Measurements from ENCODE around the gene CNTNAP2.
A peak's percentile ranks its signal among the peaks of the same experiment; 100 is the strongest.

Gene CNTNAP2

DNA sequence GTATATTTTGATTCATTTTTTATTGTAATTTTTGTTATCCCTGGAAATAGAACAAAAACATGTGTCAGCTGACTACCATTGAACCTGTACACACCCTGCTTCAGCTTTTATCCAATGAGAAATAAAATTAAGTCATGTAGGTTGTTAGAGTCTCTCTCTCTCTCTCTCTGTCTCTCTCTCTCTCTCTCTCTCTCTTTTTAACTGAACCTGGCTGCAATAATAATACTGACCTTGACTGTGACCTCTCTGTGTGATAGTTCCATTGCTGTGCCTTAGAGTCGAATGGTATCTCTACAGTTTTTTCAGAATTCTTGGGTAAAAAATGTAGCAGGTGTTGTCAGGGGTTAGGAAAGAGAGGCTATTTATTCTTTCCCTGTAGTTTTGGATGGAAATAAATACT, 637.8 kb downstream of the CNTNAP2 start:
- no peak for TF ChIP-seq JUND (IDR thresholded peaks at IDR 0.05; ENCODE audit: low read depth)
- DNase-seq (ENCODE audit: low read depth in 1 of 2, low spot score in 1 of 2), result no peak
- in situ Hi-C loops (cut with HindIII; ENCODE audit: low pct_unique_long_range_greater_than_20kb, low sequenced_read_pairs), result no loop called here

DNA sequence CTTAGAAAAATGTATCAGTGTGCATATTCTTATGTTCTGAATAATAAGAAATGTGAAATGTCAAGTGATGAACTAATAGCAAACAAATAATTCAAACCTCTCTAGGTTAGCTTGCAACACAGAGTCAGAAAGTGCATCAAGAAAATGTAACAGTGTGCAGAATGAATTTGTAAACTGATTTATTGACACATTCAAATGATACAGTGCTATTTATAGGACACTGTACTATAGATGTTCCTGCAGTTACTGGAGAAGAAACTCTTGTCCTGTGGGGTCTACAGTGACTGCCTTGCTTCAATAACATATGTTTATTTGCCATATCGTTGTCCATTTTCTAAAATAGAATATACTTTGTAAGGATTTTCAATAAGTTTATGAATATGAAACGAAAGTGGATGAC, 639.0 kb downstream of the CNTNAP2 start:
- in situ Hi-C loops (cut with HindIII; ENCODE audit: low pct_unique_long_range_greater_than_20kb, low sequenced_read_pairs), result no loop called here
- no peak for DNase-seq (ENCODE audit: low read depth in 1 of 2, low spot score in 1 of 2)
- no peak for TF ChIP-seq JUND (IDR thresholded peaks at IDR 0.05; ENCODE audit: low read depth)

DNA sequence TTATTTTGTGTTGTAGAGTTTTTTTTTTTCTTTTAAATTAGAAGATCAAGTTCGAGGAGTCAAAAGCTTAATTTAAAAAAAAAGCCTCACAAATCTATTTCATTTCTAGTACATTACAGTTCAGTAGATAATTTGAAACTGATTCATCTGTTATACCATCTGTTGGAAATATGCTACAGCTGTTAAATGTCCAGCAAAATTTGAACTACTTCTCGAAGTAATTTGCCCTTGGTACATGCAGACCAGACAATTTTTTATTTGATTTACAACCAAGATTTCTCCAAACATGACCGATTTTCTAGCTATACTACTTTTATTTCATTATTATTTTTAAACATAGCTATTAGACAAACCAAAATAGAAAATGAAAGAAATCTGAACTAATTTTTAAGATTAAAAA, 647.9 kb downstream of the CNTNAP2 start:
- no peak for TF ChIP-seq JUND (IDR thresholded peaks at IDR 0.05; ENCODE audit: low read depth)
- no peak for DNase-seq (ENCODE audit: low read depth in 1 of 2, low spot score in 1 of 2)
- in situ Hi-C loops (cut with HindIII; ENCODE audit: low pct_unique_long_range_greater_than_20kb, low sequenced_read_pairs), result no loop called here

DNA sequence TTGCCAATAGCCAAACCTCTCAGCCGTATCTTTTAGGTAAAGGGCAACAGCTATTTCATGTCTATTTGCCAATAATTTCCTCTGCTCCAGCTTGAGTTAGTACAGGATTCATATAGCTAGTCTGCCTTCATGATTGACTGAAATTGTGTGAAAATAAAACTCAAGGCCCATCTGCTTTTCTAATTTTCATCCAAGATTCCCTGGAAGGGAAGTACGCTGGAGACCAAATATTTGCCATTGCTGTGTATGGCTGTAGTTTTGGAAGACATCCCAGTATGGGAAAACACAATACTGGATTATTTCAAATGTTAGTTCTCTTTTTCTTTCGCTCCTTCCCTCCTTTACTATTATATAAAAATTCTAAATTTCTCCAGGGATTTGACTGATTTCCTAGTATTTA, 652.4 kb downstream of the CNTNAP2 start:
- in situ Hi-C loops (cut with HindIII; ENCODE audit: low pct_unique_long_range_greater_than_20kb, low sequenced_read_pairs), result no loop called here
- DNase-seq (ENCODE audit: low read depth in 1 of 2, low spot score in 1 of 2), result no peak
- no peak for TF ChIP-seq JUND (IDR thresholded peaks at IDR 0.05; ENCODE audit: low read depth)

DNA sequence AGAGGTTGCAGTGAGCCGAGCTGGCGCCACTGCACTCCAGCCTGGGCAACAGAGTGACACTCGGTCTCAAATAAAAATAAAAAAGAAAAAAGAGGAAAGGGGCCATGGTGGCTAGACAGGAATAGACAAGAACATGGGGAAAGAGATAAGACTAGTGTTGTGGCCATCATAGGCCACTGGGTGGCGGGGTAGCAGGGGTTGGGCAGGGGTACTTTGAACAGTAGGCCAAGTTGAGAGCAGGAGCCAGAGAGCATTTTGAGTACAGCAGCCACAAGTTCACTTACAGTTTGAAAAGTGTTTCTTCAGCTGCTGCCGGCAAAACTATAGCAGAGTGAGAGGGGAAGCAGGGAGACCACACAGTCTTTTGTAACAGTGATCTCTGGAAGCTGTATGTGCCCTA, 656.0 kb downstream of the CNTNAP2 start:
- DNase-seq (ENCODE audit: low read depth in 1 of 2, low spot score in 1 of 2), result peak in 1 of 2 experiments; percentile 28
- TF ChIP-seq JUND (IDR thresholded peaks at IDR 0.05; ENCODE audit: low read depth), result no peak
- in situ Hi-C loops (cut with HindIII; ENCODE audit: low pct_unique_long_range_greater_than_20kb, low sequenced_read_pairs), result no loop called here

DNA sequence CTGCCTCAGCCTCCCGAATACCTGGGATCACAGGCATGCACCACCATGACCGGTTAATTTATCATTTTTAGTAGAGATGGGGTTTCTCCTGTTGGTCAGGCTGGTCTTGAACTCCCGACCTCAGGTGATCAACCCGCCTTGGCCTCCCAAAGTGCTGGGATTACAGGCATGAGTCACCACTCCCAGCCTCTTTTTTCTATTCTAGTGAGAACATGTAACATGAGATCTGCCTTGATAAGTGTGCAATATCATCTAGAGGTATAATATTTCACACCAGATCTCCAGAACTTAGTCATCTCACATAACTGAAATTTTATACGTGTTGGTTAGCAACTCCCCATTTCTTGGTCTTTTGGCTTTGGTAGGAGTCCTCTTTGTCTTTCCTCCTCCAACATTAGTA, 656.9 kb downstream of the CNTNAP2 start:
- DNase-seq (ENCODE audit: low read depth in 1 of 2, low spot score in 1 of 2), result no peak
- in situ Hi-C loops (cut with HindIII; ENCODE audit: low pct_unique_long_range_greater_than_20kb, low sequenced_read_pairs), result no loop called here
- no peak for TF ChIP-seq JUND (IDR thresholded peaks at IDR 0.05; ENCODE audit: low read depth)

DNA sequence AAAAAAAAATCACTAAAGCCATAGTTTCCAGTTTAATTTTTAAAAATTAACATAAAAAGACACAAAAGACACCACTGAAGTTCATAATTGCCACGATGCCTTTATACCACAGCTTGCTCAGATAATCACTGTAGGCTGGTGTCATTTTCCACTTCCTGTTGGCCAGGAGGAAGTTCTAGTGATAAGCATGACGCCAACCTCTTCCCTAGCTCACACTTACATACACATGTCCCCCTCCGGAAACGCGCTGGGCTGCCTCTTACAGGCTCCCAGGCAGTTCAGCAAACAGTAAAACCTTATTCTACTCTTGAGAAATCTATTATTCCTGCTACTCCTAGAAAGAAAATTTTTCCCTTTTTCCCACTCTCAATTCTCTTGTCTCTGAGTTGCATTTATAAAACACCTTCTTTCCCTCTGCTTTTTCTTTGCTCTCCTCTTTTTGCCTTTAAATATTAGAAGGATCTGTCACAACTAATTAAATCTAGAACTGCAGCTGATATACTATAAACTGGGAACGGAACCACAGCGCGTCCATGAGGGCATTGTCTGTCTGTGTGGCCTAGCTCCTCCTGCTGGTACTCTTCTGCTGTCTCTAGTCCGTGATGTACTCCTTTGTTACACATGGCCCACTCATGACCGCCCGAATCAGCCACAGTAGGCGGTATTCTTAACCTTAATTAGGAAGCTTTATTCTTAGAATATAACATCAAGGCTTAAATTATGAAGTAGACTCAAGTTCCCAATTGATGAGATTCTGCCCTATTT, 664.9 kb downstream of the CNTNAP2 start:
- in situ Hi-C loops (cut with HindIII; ENCODE audit: low pct_unique_long_range_greater_than_20kb, low sequenced_read_pairs), result no loop called here
- DNase-seq (ENCODE audit: low read depth in 1 of 2, low spot score in 1 of 2), result no peak
- no peak for TF ChIP-seq JUND (IDR thresholded peaks at IDR 0.05; ENCODE audit: low read depth)

DNA sequence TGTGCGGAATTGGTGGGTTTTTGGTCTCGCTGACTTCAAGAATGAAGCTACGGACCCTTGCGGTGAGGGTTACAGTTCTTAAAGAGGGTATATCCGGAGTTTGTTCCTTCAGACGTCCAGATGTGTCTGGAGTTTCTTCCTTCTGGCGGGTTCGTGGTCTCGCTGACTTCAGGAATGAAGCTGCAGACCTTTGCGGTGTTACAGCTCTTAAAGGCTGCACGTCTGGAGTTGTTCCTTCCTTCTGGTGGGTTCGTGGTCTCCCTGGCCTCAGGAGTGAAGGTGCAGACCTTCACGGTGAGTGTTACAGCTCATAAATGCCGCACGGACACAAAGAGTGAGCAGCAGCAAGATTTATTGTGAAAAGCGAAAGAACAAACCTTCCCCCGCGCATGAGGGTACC, 670.7 kb downstream of the CNTNAP2 start:
- in situ Hi-C loops (cut with HindIII; ENCODE audit: low pct_unique_long_range_greater_than_20kb, low sequenced_read_pairs), result no loop called here
- no peak for DNase-seq (ENCODE audit: low read depth in 1 of 2, low spot score in 1 of 2)
- no peak for TF ChIP-seq JUND (IDR thresholded peaks at IDR 0.05; ENCODE audit: low read depth)

DNA sequence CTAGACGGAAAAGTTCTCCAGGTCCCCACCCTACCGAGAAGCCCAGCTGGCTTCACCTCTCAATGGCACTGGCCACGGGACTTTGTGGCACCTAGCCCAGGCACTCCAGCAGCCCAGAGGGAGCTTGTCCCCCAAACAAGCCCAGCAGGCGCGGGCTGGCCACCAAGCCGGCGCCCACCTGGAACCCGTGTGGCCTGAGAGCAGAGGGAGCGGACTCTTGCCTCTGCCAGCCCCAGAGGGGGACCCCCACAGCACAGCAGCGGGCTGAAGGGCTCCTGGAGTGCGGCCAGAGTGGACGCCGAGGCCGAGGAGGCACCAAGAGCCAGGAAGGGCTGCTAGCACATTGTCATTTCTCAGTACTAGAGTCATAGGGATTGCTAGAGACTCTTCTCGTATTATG, 671.4 kb downstream of the CNTNAP2 start:
- in situ Hi-C loops (cut with HindIII; ENCODE audit: low pct_unique_long_range_greater_than_20kb, low sequenced_read_pairs), result no loop called here
- no peak for TF ChIP-seq JUND (IDR thresholded peaks at IDR 0.05; ENCODE audit: low read depth)

DNA sequence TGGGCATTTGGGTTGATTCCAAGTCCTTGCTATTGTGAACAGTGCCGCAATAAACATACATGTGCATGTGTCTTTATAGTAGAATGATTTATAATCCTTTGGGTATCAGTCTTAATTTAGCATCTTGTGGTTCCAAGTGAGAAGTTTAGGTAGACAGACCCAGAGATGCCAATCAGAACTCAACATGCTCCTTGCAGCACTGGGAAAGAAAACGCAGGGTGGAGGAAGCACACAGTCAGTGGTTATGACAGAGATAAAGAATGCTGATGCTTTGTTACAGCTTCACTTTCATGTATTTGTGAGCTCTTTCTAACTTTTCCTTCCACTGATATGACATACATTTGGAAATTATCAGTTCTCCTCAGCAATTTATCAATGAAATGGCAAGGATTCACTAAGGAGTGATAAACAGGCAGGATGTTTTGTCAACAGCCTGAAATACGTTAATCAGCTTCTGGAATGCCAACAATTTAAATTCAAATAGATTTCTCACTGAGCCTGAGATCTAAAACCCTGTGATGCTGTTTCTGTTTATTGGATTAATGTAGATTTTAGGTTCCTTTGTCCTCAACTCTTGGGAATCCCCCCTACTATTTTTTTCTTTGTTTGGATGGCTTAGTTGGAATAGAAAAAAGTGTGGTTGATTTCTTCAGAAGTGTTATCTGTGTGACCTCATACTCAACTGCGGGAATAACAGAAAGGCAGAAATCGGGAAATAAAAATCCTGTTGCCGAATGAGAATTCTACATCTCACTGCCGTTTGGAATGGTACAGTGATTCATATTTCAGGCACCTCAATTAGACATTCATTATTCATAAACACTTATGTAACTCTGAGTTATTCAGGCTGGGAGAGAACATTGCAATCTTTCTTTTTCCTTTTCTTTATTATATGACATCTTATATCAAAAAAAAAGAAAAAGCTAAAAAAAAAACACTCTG, 675.0 kb downstream of the CNTNAP2 start:
- no peak for TF ChIP-seq JUND (IDR thresholded peaks at IDR 0.05; ENCODE audit: low read depth)
- no peak for DNase-seq (ENCODE audit: low read depth in 1 of 2, low spot score in 1 of 2)
- in situ Hi-C loops (cut with HindIII; ENCODE audit: low pct_unique_long_range_greater_than_20kb, low sequenced_read_pairs), result no loop called here

More for the DNA sequence above, 671.4 kb downstream of the CNTNAP2 start:
- DNase-seq (ENCODE audit: low read depth in 1 of 2, low spot score in 1 of 2), result no peak

DNA sequence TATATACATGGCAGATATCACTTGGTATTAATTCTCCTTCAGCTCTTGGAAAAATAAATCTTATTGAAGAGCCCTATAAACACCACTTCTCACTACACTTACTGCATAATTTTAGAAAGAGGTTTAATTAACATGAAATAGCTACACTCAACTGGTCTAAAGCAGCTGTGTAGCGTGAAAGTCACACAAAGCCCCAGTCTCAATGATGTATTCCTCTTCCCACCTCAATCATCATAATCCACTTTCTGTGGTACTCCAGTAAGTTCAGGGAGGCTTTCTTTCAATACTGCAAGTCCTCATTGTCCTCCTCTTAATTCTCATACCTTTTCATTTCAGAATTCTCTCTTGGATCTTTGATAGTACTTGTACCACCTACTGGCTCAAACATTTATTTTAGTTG, 688.0 kb downstream of the CNTNAP2 start:
- TF ChIP-seq JUND (IDR thresholded peaks at IDR 0.05; ENCODE audit: low read depth), result no peak
- in situ Hi-C loops (cut with HindIII; ENCODE audit: low pct_unique_long_range_greater_than_20kb, low sequenced_read_pairs), result no loop called here

DNA sequence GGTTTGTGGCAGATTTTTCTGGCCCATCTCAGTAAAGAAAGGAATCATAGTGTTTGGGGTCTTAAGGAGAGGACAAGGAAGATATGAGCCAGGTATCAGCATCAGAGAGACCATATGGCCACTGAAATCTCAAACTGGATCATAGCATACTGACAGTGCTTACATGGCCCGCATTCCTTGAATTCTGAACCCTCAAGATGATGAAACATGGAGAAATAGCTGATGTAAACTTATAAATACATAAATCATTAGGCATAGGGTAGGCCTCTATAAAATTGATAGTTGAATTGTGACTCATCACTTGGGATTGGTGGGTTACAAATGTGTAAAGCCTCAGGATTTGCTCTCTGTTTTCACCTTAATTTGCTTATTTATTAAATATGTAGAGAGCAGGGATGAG, 688.5 kb downstream of the CNTNAP2 start:
- in situ Hi-C loops (cut with HindIII; ENCODE audit: low pct_unique_long_range_greater_than_20kb, low sequenced_read_pairs), result no loop called here

More for the DNA sequence above, 688.0 kb downstream of the CNTNAP2 start:
- DNase-seq (ENCODE audit: low read depth in 1 of 2, low spot score in 1 of 2), result no peak

DNA sequence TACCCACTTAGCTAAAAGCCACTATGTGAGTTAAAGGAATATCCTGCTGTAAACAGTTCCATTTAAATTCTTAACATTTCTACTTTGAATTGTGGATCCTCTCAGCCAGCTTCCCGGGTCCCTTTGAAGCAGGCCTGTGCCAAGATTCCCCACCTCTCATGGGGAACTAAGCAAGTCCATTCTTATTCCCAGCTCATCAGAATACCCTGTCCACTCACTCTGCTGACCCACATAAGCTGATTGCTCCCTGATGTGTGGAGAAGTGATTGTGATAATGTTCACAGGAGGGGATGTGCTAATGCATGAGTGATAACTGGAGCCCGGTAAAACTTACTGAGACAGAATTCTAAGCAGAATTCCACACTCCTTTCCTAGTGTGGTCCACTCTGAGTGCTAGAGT, 709.7 kb downstream of the CNTNAP2 start:
- TF ChIP-seq JUND (IDR thresholded peaks at IDR 0.05; ENCODE audit: low read depth), result no peak
- in situ Hi-C loops (cut with HindIII; ENCODE audit: low pct_unique_long_range_greater_than_20kb, low sequenced_read_pairs), result no loop called here
- no peak for DNase-seq (ENCODE audit: low read depth in 1 of 2, low spot score in 1 of 2)

More for the DNA sequence above, 688.5 kb downstream of the CNTNAP2 start:
- TF ChIP-seq JUND (IDR thresholded peaks at IDR 0.05; ENCODE audit: low read depth), result no peak
- DNase-seq (ENCODE audit: low read depth in 1 of 2, low spot score in 1 of 2), result no peak

Data from T47D (cell line).